Ovary (tissue), 9 donors: ENCODE measurements around the gene RAP1A. TPM values are rescaled to one million over a fixed set of nuclear protein-coding genes. Genes with fewer than 3 reads are reported as not detected.

Experiments
- DNase-seq, 5 donors: peaks; one replicate each; pipeline ENCODE4 v3.0.0-alpha.2; 2019 to 2020
- H3K27ac ChIP-seq, 2 donors: fragments of 200-600 bp; one replicate each; pipeline versions ENCODE4 v1.5.1 to v1.8.0; 2019 to 2022
- H3K27me3 ChIP-seq: fragments of 200-600 bp; one replicate; pipeline ENCODE4 v1.8.0; 2022
- H3K36me3 ChIP-seq: fragments of 200-600 bp; sonication (generic); one replicate; pipeline ENCODE4 v1.5.1; 2019
- H3K4me1 ChIP-seq: one replicate; pipeline ENCODE4 v1.8.1; 2013; ENCODE audit warnings: mild to moderate bottlenecking, moderate library complexity; ENCODE audit not compliant: insufficient read depth
- H3K4me3 ChIP-seq: fragments of 200-600 bp; sonication (generic); one replicate; pipeline ENCODE4 v1.5.1; 2017
- H3K9me3 ChIP-seq, 2 donors: fragments of 200-600 bp in 1 of 2; sonication (generic) in 1 of 2; one replicate each; pipeline versions ENCODE4 v1.5.1 to v1.8.1; 2013 to 2019; ENCODE audit warnings: mild to moderate bottlenecking in 1 of 2, moderate library complexity in 1 of 2
- EP300 ChIP-seq: sonication (generic); formaldehyde crosslinking; IDR thresholded peaks from one replicate; pipeline ENCODE4 v1.6.1; 2017; ENCODE audit warnings: antibody characterized with exemption
- POLR2A ChIP-seq: fragments of 450-650 bp; IDR thresholded peaks from one replicate; pipeline ENCODE4 v1.6.1; 2017; ENCODE audit warnings: antibody characterized with exemption, mild to moderate bottlenecking, moderate library complexity
- WGBS, 3 donors: extraction: QIAGEN DNeasy Blood & Tissue Kit in 1 of 3; methylation state at CpG; one replicate each; pipeline versions ENCODE4 v1.1.5 to v1.1.7; 2013 to 2017; 5-methylcytosine and 5-hydroxymethylcytosine counted together
- intact Hi-C, 4 donors: fragments of 100-400 bp; cut with DNase I; formaldehyde crosslinking; loops; one replicate each; pipeline versions ENCODE4 v1.11.0 to v1.15.1; 2022 to 2023
- polyA plus RNA-seq, 2 donors: library from polyadenylated mRNA; stranded (reverse); fragments of 200-250 nt in 1 of 2; fragments of 350-450 nt in 1 of 2; fragmentation: Illumina TruSeq in 1 of 2; extraction: RNeasy Lipid Tissue Mini Kit (QIAGEN cat#74804) in 1 of 2; gene quantifications; one replicate each; pipeline ENCODE4 v1.2.3, GENCODE V29; 2013 to 2014
- total RNA-seq, 7 donors: library from RNA; depleted of rRNA in 2 of 7; stranded (reverse); fragments of >200 nt in 2 of 7; fragmentation: NEBNext Ultra II Directional in 3 of 7; extraction: Animal tissue kit (Norgen Biotek cat#: 25700) in 3 of 7; gene quantifications; one replicate each; pipeline versions ENCODE4 v1.1.0 to v1.2.4, GENCODE V29; 2016 to 2023
- TF ChIP-seq, protein P1 (sequence below), 3 donors: fragments of 450-650 bp in 2 of 3; fragments of 200-600 bp in 1 of 3; IDR thresholded peaks; one replicate each; pipeline versions ENCODE4 v1.5.1 to v1.8.0; 2016 to 2022; ENCODE audit warnings: antibody characterized with exemption in 3 of 3, mild to moderate bottlenecking in 1 of 3
- donor health status: DM: no; HTN: no; CAD: no; lungs with moderate emphysema.
- donor health status: DM: no; HTN: no; CAD: no.
- donor health status: Bipolar disorder and iron deficiency.
- donor health status: DM: yes; HTN: yes; CAD: no.
- donor health status: DM: no; HTN: no; CAD: no.
- donor health status: DM: yes; HTN: yes; CAD: no.

Gene RAP1A
- total and polyA plus RNA-seq, 9 donors = 22.2 to 118 (median 59.1) TPM

DNA sequence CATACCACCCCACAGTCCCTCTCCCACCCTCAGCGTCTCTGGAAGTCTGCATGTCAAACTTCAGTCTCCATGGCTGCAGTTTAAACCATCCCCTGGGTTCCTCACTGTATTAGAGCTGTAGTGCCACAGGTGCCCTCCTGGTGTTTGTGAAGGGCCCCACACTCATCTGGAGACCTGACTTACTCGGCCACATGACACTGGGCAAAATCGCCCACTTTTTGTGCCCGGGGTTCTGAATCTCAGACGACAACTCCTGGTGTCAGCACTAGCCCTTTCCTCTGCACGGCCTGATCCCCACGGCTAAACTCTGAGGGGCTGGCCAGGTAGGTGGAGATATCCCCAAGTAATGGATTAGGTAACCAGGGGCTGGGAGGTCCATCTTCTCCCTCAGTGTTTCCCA is 113.1 kb downstream of the RAP1A start:
- Histone ChIP-seq H3K4me1 (peaks cover 16% of the 10 kb centered on the region), H3K27ac (no peak overlapping the region), H3K4me3 (no peak overlapping the region), H3K9me3 (no peaks in the 10 kb centered on the region), H3K36me3 (no peaks in the 10 kb centered on the region), H3K27me3 (no peaks in the 10 kb centered on the region)
- TF ChIP-seq, protein P1, sequence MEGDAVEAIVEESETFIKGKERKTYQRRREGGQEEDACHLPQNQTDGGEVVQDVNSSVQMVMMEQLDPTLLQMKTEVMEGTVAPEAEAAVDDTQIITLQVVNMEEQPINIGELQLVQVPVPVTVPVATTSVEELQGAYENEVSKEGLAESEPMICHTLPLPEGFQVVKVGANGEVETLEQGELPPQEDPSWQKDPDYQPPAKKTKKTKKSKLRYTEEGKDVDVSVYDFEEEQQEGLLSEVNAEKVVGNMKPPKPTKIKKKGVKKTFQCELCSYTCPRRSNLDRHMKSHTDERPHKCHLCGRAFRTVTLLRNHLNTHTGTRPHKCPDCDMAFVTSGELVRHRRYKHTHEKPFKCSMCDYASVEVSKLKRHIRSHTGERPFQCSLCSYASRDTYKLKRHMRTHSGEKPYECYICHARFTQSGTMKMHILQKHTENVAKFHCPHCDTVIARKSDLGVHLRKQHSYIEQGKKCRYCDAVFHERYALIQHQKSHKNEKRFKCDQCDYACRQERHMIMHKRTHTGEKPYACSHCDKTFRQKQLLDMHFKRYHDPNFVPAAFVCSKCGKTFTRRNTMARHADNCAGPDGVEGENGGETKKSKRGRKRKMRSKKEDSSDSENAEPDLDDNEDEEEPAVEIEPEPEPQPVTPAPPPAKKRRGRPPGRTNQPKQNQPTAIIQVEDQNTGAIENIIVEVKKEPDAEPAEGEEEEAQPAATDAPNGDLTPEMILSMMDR (IDR thresholded peaks at IDR 0.05) = no peak
- TF ChIP-seq POLR2A (no peak), EP300 (no peak)
- WGBS, 3 donors = 91 to 93% (median 91%) methylated on average over 7 of the region's 7 CpGs
- intact Hi-C loops = loop anchor here in 1 of 4 donors (10.0 kb wide), 1 partner anchor 108 kb away; no protein-coding TSS in a partner anchor
- no peak for DNase-seq

DNA sequence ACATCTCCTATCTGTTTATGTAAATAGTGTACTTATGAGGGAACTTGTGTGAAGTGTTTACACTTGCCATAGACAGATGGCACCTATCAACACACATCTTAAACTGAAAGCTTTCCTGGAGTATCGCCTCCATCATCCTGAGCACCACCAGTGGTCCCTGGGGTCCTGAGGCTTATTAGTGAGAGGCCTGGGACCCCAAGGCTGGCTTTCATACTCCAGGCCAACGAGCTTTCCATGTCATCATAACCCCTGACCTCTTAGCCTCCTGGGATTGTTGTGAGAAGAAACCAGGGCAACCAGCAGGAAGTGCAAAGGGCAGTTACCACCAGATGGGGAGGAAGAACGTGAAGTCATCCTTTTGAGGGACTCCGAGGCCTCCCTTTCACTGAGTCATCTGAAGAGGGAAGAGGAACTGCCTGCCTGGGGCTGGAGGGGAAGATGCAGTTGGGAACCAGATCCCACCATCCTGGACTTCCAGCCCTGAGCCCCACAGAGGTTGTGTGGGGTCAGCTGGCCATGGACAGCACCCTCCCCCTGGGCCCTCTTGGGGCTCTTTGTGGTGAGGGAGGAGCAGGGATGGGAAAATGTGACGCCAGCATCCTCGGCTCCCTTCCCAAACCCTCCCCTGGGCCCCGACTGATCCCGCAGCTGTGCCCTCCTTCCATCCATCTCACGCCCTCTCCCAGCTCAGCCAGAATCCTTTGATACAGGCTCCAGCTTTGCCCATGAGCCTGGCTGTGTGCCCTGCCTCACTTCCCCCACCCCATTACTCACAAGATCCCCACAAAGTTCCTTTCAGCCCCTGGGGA is 113.8 kb downstream of the RAP1A start:
- 50 to 68% (median 58%) methylated on average over 9 of the region's 9 CpGs for WGBS, 3 donors
- TF ChIP-seq, protein P1 (IDR thresholded peaks at IDR 0.05) = no peak
- TF ChIP-seq EP300 (no peak), POLR2A (no peak)

DNA sequence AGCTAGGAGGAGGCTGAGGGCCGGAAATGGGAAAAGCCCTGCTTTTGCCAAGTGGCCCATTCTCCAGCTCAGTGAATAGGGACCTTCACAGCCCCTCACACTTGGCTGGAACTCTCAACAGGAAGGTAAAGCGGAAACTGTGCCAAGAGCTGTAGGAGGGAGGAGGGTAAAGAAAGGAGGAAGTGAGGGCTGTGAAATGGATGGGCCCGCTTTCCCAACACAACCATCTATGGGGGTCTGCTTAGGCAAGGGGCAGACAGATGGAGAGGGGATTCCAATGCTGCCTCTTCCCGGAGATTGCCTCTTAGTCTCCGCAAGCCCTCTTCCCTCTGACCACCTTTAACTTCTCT is 114.4 kb downstream of the RAP1A start:
- H3K27me3 ChIP-seq = no peaks in the 10 kb centered on the region
- no peak for DNase-seq
- 72 to 86% (median 85%) methylated on average over 5 of the region's 5 CpGs for WGBS, 3 donors
- no peak overlapping the region for H3K27ac ChIP-seq
- intact Hi-C loops = loop anchor here in 1 of 4 donors (10.0 kb wide), 1 partner anchor 109 kb away; no protein-coding TSS in a partner anchor
- peaks cover 18% of the 10 kb centered on the region for H3K4me1 ChIP-seq
- H3K36me3 ChIP-seq = no peaks in the 10 kb centered on the region
- TF ChIP-seq EP300 (no peak), POLR2A (no peak)
- TF ChIP-seq, protein P1 (IDR thresholded peaks at IDR 0.05) = no peak
- no peaks in the 10 kb centered on the region for H3K9me3 ChIP-seq
- H3K4me3 ChIP-seq = no peak overlapping the region

More for the DNA sequence above, 113.8 kb downstream of the RAP1A start:
- peak in 1 of 5 donors; percentile 31 for DNase-seq
- Histone ChIP-seq H3K27ac (no peak overlapping the region), H3K9me3 (no peaks in the 10 kb centered on the region), H3K4me3 (no peak overlapping the region), H3K27me3 (no peaks in the 10 kb centered on the region), H3K4me1 (peaks cover 18% of the 10 kb centered on the region), H3K36me3 (no peaks in the 10 kb centered on the region)
- intact Hi-C loops = loop anchor here in 1 of 4 donors (10.0 kb wide), 1 partner anchor 109 kb away; no protein-coding TSS in a partner anchor

DNA sequence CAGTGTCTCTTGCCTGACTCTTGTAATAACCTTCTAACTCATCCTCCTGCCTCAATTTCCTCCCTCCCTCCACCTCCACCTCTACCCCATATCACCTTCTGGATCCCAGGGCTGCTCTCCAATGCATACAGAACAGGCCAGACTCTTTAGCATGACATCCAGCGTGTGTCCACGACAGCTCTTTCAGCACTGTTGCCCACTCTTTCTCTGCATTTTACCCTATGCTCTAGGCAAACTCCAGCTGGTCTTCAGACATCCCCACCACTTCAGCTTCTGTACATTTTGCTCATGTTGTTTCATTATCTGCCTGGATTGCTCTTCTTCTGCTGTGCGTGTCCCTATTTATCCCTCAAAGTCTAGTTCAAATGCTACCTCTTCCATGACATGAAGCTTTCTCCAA is 114.8 kb downstream of the RAP1A start:
- intact Hi-C loops = loop anchor here in 1 of 4 donors (10.0 kb wide), 1 partner anchor 110 kb away; no protein-coding TSS in a partner anchor

More for the DNA sequence above, 114.8 kb downstream of the RAP1A start:
- H3K4me1 ChIP-seq = peaks cover 18% of the 10 kb centered on the region
- TF ChIP-seq EP300 (no peak), POLR2A (no peak)
- TF ChIP-seq, protein P1 (IDR thresholded peaks at IDR 0.05) = no peak
- H3K9me3 ChIP-seq = no peaks in the 10 kb centered on the region
- H3K36me3 ChIP-seq = no peaks in the 10 kb centered on the region
- 92 to 94% (median 94%) methylated on average over 3 of the region's 3 CpGs for WGBS, 3 donors
- no peak overlapping the region for H3K27ac ChIP-seq
- no peak for DNase-seq
- H3K27me3 ChIP-seq = no peaks in the 10 kb centered on the region
- H3K4me3 ChIP-seq = no peak overlapping the region
